GM12878 (cell line): Measurements from ENCODE around the gene TBL3. TPM values are rescaled to one million over a fixed set of nuclear protein-coding genes. Genes with fewer than 3 reads are reported as not detected.

Experiments used
- BCL11A ChIP-seq: IDR thresholded peaks from 2 replicates; pipeline ENCODE4 v1.6.1; 2011; ENCODE audit warnings: low read depth, low read length
- BCLAF1 ChIP-seq: fragments of 450-650 bp; IDR thresholded peaks from 2 replicates; pipeline ENCODE4 v1.6.1; 2017; ENCODE audit warnings: antibody characterized with exemption, mild to moderate bottlenecking, moderate library complexity
- BHLHE40 ChIP-seq, 2 experiments: fragments of 450-650 bp in 1 of 2; IDR thresholded peaks; 2 replicates each; pipeline ENCODE4 v1.6.1; 2011 to 2017; ENCODE audit warnings: low read depth in 2 of 2, borderline replicate concordance in 1 of 2, improper control_type of control experiment in 1 of 2, low read length in 1 of 2, mild to moderate bottlenecking in 1 of 2
- BRCA1 ChIP-seq: IDR thresholded peaks from 2 replicates; pipeline ENCODE4 v1.6.1; 2011; ENCODE audit warnings: low read depth, low read length, improper control_type of control experiment
- CBX5 ChIP-seq: sonication (generic); IDR thresholded peaks from 2 replicates; pipeline ENCODE4 v1.6.1; 2016; ENCODE audit warnings: low read depth, moderate library complexity, mild to moderate bottlenecking, inconsistent platforms
- DPF2 ChIP-seq: fragments of 450-650 bp; IDR thresholded peaks from 2 replicates; pipeline ENCODE4 v1.6.1; 2017; ENCODE audit warnings: mild to moderate bottlenecking
- IRF3 ChIP-seq: fragments of 450-650 bp; IDR thresholded peaks from 2 replicates; pipeline ENCODE4 v1.6.1; 2014; ENCODE audit warnings: mild to moderate bottlenecking
- KDM1A ChIP-seq: fragments of 200-600 bp; sonication (generic); IDR thresholded peaks from 2 replicates; pipeline ENCODE4 v1.6.1; 2016; ENCODE audit warnings: borderline replicate concordance
- KLF5 ChIP-seq: fragments of 450-650 bp; IDR thresholded peaks from 2 replicates; pipeline ENCODE4 v1.6.1; 2014; ENCODE audit warnings: mild to moderate bottlenecking; ENCODE audit not compliant: partially characterized antibody
- LARP7 ChIP-seq: fragments of 450-650 bp; IDR thresholded peaks from 2 replicates; pipeline ENCODE4 v1.6.1; 2017; ENCODE audit warnings: mild to moderate bottlenecking
- MEF2B ChIP-seq: fragments of 450-650 bp; IDR thresholded peaks from 2 replicates; pipeline ENCODE4 v1.6.1; 2018; ENCODE audit warnings: mild to moderate bottlenecking, moderate library complexity; ENCODE audit not compliant: partially characterized antibody, poor library complexity, severe bottlenecking
- MLLT1 ChIP-seq: fragments of 450-650 bp; IDR thresholded peaks from 2 replicates; pipeline ENCODE4 v1.6.1; 2016; ENCODE audit warnings: mild to moderate bottlenecking
- MTA2 ChIP-seq: fragments of 450-650 bp; IDR thresholded peaks from 2 replicates; pipeline ENCODE4 v1.6.1; 2016; ENCODE audit warnings: low read depth, mild to moderate bottlenecking, moderate library complexity
- NR2C1 ChIP-seq: fragments of 450-650 bp; IDR thresholded peaks from 2 replicates; pipeline ENCODE4 v1.6.1; 2017; ENCODE audit warnings: antibody characterized with exemption, mild to moderate bottlenecking, moderate library complexity
- NR2F1 ChIP-seq: fragments of 450-650 bp; conservative IDR thresholded peaks from 2 replicates; pipeline ENCODE4 v1.6.1; 2017; ENCODE audit warnings: mild to moderate bottlenecking
- POLR2AphosphoS5 ChIP-seq: IDR thresholded peaks from 2 replicates; pipeline ENCODE4 v1.6.1; 2011; ENCODE audit warnings: mild to moderate bottlenecking, low read length, inconsistent platforms
- RBBP5 ChIP-seq: fragments of 200-600 bp; sonication (generic); conservative IDR thresholded peaks from 2 replicates; pipeline ENCODE4 v1.6.1; 2016
- SPI1 ChIP-seq: IDR thresholded peaks from 2 replicates; pipeline ENCODE4 v1.6.1; 2011; ENCODE audit warnings: low read depth, mild to moderate bottlenecking, low read length, moderate library complexity, borderline replicate concordance; ENCODE audit not compliant: insufficient read depth
- SRF ChIP-seq, 2 experiments: IDR thresholded peaks; 2 replicates each; pipeline ENCODE4 v1.6.1; 2011; ENCODE audit warnings: low read depth in 2 of 2, low read length in 2 of 2, mild to moderate bottlenecking in 1 of 2, moderate library complexity in 1 of 2
- ZBTB11 ChIP-seq: fragments of 450-650 bp; formaldehyde crosslinking; IDR thresholded peaks from 2 replicates; pipeline ENCODE4 v1.5.0; 2022; ENCODE audit warnings: mild to moderate bottlenecking, missing genetic modification characterization
- ZNF217 ChIP-seq: fragments of 450-650 bp; IDR thresholded peaks from 2 replicates; pipeline ENCODE4 v1.6.1; 2017; ENCODE audit warnings: antibody characterized with exemption, mild to moderate bottlenecking
- ZNF384 ChIP-seq: IDR thresholded peaks from 2 replicates; pipeline ENCODE4 v1.6.1; 2012; ENCODE audit warnings: low read depth, mild to moderate bottlenecking, low read length, improper control_type of control experiment, borderline replicate concordance
- polyA plus RNA-seq, 11 experiments: library from polyadenylated mRNA; depleted of rRNA in 4 of 11; unstranded in 6 of 11; stranded (reverse) in 5 of 11; fragments of >200 nt; fragmentation: Nextera tagmentation in 4 of 11; fragmentation: Illumina TruSeq in 1 of 11; extraction: Ambion mirVana in 4 of 11; extraction: Trizol in 1 of 11; gene quantifications; 1 replicate in 1 of 11; 2 replicates in 10 of 11; pipeline versions ENCODE4 v1.2.1 to v1.2.3, GENCODE V29; 2011 to 2016; ENCODE audit warnings: inconsistent platforms in 2 of 11, missing spikeins in 2 of 11, low read depth in 1 of 11
- total RNA-seq, 4 experiments: library from RNA; depleted of rRNA in 3 of 4; stranded (reverse); fragments of >200 nt in 3 of 4; fragmentation: Illumina TruSeq in 1 of 4; extraction: Trizol in 1 of 4; gene quantifications; 2 replicates each; pipeline versions ENCODE4 v1.2.1 to v1.2.3, GENCODE V29; 2013 to 2021

TBL3 gene
- total and polyA plus RNA-seq, 10 of the 15 experiments (the other 5 are each of a cell fraction or from before 2014, with no cell fraction given), result 1.2 to 101 (median 34.2) TPM

GRCh38 chr16:2009791-2010510 lies 38.1 kb downstream of the TBL3 start, which contains the start of gene ZNF598 (continued):
- TF ChIP-seq ZBTB11 (CRISPR knock-in tag) (peak; percentile 37; the same call in 1 of the 2 replicates), ZNF217 (no peak), CBX5 (no peak), BCL11A (no peak), IRF3 (no peak), MLLT1 (no peak; the same call in 1 of the 2 replicates), SPI1 (peak; percentile 49; the same call in 1 of the 2 replicates), KDM1A (no peak), BHLHE40 (IDR thresholded peaks at IDR 0.05; ENCODE audit: borderline replicate concordance in 1 of 2, low read depth in 2 of 2, low read length in 1 of 2) (peak; percentile 25 to 81; a peak in 3 of 4 replicates), SRF (IDR thresholded peaks at IDR 0.05; ENCODE audit: low read depth in 2 of 2, low read length in 2 of 2) (no peak), BCLAF1 (no peak), BRCA1 (no peak), ZNF384 (no peak), KLF5 (no peak), NR2F1 (peak; percentile 68), NR2C1 (peak; percentile 69), DPF2 (peak; percentile 59; the same call in 1 of the 2 replicates), POLR2AphosphoS5 (peak; percentile 87), RBBP5 (no peak), LARP7 (peak; percentile 46), MEF2B (peak; percentile 19), MTA2 (no peak)
